HG03060 (cell line): ENCODE data around the gene KIF4A.
A peak's percentile ranks its signal among the peaks of the same experiment; 100 is the strongest.
"Not testable (repeated sequence)": the region's sequence is repeated elsewhere in the genome, so short reads cannot be mapped to it uniquely, and the experiment has no call there.

Experiments
- ATAC-seq: cut with Tn5 transposase; IDR thresholded peaks from one replicate; pipeline ENCODE4 v1.9.1; 2021; ENCODE audit warnings: low read depth, moderate number of reproducible peaks; ENCODE audit not compliant: unreplicated experiment

KIF4A gene, protein sequence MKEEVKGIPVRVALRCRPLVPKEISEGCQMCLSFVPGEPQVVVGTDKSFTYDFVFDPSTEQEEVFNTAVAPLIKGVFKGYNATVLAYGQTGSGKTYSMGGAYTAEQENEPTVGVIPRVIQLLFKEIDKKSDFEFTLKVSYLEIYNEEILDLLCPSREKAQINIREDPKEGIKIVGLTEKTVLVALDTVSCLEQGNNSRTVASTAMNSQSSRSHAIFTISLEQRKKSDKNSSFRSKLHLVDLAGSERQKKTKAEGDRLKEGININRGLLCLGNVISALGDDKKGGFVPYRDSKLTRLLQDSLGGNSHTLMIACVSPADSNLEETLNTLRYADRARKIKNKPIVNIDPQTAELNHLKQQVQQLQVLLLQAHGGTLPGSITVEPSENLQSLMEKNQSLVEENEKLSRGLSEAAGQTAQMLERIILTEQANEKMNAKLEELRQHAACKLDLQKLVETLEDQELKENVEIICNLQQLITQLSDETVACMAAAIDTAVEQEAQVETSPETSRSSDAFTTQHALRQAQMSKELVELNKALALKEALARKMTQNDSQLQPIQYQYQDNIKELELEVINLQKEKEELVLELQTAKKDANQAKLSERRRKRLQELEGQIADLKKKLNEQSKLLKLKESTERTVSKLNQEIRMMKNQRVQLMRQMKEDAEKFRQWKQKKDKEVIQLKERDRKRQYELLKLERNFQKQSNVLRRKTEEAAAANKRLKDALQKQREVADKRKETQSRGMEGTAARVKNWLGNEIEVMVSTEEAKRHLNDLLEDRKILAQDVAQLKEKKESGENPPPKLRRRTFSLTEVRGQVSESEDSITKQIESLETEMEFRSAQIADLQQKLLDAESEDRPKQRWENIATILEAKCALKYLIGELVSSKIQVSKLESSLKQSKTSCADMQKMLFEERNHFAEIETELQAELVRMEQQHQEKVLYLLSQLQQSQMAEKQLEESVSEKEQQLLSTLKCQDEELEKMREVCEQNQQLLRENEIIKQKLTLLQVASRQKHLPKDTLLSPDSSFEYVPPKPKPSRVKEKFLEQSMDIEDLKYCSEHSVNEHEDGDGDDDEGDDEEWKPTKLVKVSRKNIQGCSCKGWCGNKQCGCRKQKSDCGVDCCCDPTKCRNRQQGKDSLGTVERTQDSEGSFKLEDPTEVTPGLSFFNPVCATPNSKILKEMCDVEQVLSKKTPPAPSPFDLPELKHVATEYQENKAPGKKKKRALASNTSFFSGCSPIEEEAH

GRCh38 chrX:70289793-70290770, at the start of gene KIF4A, which contains the start of gene PDZD11:
TSS of gene KIF4A (plus strand) at chrX:70290104. CDS start at chrX:70290459, 355 bp downstream.
TSS of gene PDZD11 (minus strand) at chrX:70289927. CDS start at chrX:70289341, 586 bp downstream.
- ATAC-seq = peak; percentile 78

- no peak for ATAC-seq
These were observed 49.2 kb upstream of the KIF4A start for GRCh38 chrX:70240751-70241150.

- ATAC-seq = no peak
These were observed 48.4 kb upstream of the KIF4A start for GRCh38 chrX:70241501-70241900.

- ATAC-seq = not testable (repeated sequence)
These were observed 46.3 kb upstream of the KIF4A start for GRCh38 chrX:70243601-70244000.

- ATAC-seq = no peak
These were observed 45.0 kb upstream of the KIF4A start for GRCh38 chrX:70244881-70245280.

GRCh38 chrX:70247252-70247651, 42.7 kb upstream of the KIF4A start:
- ATAC-seq = no peak

DNA sequence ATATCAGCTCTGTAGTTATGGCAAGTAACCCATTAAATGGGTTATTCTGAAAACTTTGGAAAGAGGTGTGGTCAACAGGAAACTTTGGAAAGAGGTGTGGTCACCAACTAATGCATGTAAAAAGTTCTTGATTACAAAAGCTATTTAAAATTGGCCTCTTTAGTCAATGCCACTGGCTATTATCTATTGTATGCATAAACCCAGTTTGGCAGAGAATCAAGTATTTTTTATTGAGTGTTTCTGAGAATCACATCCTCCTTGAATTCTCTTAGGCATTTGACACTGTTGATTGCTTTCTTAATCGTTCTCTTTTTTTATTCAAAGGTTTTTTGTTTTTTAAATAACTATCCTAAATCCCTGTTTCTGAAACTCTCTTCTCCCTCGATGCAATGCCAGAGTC, 37.4 kb upstream of the KIF4A start:
- no peak for ATAC-seq

- no peak for ATAC-seq
These were observed 36.4 kb upstream of the KIF4A start for GRCh38 chrX:70253377-70254062.

GRCh38 chrX:70254063-70254400, 35.9 kb upstream of the KIF4A start:
- ATAC-seq = no peak

DNA sequence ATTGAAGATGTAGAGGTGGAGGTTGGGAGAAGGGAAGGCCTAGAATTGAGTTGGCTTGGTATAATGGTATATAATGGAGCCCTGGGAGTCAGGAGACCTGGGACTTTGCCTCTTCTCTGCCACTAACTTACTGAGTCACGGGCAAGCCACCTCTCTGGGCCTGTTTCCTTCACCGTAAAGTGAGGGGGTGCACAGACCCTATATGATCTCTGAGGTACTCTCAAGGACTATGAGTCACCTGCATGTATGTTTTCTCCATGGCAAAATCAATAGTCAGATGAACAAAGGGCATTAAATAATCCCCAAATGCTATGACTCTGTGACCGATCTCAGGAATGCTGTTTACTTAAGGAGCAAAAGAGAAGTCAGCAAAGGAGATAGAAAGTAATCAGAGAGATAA, 35.0 kb upstream of the KIF4A start:
- ATAC-seq = no peak

GRCh38 chrX:70255452-70255851, 34.5 kb upstream of the KIF4A start:
- ATAC-seq = no peak

DNA sequence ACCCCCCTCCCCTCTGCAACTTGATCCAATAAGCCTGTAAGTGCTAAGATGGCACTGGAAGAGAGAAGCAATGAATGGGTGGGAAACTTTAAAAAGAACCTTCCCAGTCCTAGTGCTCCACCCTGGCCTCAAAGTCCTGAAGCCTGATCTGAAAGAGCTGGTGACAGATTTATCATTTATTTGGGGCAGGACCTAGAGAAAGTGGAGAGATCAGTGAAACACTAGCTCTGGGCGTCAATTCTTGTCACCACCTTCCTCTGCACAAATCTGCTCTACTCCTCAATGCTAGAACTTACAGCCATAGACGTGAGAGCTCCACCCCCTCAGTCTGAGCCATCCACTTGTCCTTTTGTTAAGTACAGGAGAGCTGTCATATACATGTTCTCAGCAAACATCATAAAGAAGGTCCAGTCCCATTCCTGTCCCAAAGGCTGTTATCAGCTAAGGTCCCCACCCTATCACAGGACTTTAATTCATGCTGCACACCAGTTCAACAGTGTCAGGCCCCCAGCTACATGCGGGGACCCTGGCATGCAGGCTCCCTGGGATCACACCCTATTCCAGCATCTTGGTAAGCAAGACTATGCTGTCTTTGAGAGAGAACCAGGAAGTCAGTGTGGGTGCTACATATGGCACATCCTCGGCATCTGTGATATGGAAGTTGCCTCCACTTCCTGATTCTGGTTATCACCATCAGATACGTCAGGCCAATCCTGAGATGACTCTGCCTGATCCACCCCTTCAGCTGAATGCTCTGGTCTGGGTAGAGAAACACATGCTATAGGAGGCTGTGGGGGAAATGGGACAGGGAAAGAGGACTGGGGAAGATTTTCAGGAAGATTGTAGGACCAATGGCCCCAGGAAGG, 32.2 kb upstream of the KIF4A start:
- ATAC-seq = no peak

DNA sequence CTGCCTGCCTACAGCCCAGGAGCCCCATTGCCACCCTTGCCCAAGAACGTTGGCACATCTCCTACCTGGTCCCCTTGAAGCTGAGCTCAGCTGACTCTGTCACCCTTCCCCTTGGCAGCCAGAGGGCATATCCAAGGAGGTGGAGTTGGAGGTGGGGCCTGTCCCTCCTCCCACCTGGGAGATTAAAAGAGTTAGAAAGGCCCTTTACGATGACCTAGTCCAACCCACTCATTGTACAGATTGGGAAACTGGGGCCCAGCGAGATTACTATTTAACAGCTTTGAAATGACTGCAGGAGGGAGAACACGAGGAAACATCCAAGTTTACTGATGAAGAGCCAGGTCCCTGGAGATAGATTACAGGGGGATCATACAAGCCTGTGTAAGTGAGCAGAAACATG, 29.8 kb upstream of the KIF4A start, which contains the start of gene P2RY4:
TSS of gene P2RY4 (minus strand) at position 101 of the 400 bp plus-strand sequence. CDS start 580 bp downstream, outside the sequence.
- ATAC-seq = no peak

GRCh38 chrX:70262952-70263567, 26.8 kb upstream of the KIF4A start:
- no peak for ATAC-seq

DNA sequence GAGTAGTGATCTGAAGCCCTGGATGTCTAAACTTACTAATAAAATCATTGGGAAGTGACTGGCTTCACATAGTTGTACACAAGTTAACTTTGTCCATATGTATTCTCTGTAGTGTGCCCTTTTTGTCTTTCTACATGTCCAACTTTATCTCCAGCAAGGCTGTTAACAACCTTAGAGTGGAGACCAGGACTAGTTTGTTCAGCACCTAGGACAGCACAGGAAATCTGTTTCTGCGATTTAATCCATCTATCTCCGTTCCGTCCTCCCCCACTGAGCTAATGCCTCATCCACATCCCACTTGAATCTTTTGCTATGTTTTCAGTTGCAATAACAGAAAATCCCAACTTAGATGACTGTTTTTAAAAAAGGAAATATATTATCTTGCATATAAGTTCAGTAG, 25.1 kb upstream of the KIF4A start:
- no peak for ATAC-seq

- no peak for ATAC-seq
These were observed 21.9 kb upstream of the KIF4A start, which contains the start of gene ARR3 for GRCh38 chrX:70268034-70268433. TSS of gene ARR3 (plus strand) at chrX:70268334. CDS start at chrX:70269386, 1,052 bp downstream.

DNA sequence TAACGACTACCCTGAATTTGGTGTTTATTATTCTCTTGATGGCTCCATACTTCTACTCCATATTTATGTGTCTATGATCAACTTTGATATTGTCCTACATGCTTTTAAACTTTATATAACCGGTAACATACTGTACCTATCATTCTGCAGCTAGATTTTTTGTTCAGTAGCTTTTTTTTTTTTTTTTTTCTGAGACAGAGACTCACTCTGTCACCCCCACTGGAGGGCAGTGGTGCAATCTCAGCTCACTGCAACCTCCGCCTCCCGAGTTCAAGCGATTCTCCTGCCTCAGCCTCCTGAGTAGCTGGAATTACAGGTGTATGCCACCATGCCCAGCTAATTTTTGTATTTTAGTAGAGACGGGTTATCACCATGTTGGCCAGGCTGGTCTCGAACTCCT, 15.9 kb upstream of the KIF4A start:
- ATAC-seq = not testable (repeated sequence)
